K562 (cell line): Measurements from ENCODE around the gene TSC22D3. TPM values are rescaled to one million over a fixed set of nuclear protein-coding genes. Genes with fewer than 3 reads are reported as not detected.

Experiments used
- ARID1B ChIP-seq: fragments of 450-650 bp; IDR thresholded peaks from 2 replicates; pipeline ENCODE4 v1.6.1; 2016; ENCODE audit warnings: antibody characterized with exemption, mild to moderate bottlenecking, inconsistent platforms
- BCOR ChIP-seq: fragments of 450-650 bp; IDR thresholded peaks from 2 replicates; pipeline ENCODE4 v1.6.1; 2016
- BHLHE40 ChIP-seq: IDR thresholded peaks from 2 replicates; pipeline ENCODE4 v1.6.1; 2011; ENCODE audit warnings: low read length, improper control_type of control experiment
- BRD4 ChIP-seq: fragments of 200-600 bp; sonication (generic); IDR thresholded peaks from 2 replicates; pipeline ENCODE4 v1.6.1; 2017; ENCODE audit warnings: inconsistent platforms
- BRF1 ChIP-seq: IDR thresholded peaks from 3 replicates; pipeline ENCODE4 v1.6.1; 2011; ENCODE audit warnings: borderline replicate concordance, mild to moderate bottlenecking; ENCODE audit not compliant: insufficient read length; ENCODE audit errors: extremely low read depth
- FOS ChIP-seq: IDR thresholded peaks from 3 replicates; pipeline ENCODE4 v1.6.1; 2011; ENCODE audit not compliant: insufficient read length; ENCODE audit errors: extremely low read depth
- HEY1 ChIP-seq: fragments of 250-450 bp; sonication (Bioruptor Pico); IDR thresholded peaks from 2 replicates; pipeline ENCODE4 v1.5.0; 2020; ENCODE audit warnings: mild to moderate bottlenecking, moderate library complexity, borderline replicate concordance
- IFI16 ChIP-seq: fragments of 250-450 bp; sonication (Bioruptor Pico); IDR thresholded peaks from 2 replicates; pipeline ENCODE4 v2.1.2; 2022; ENCODE audit warnings: mild to moderate bottlenecking, inconsistent platforms
- JUN ChIP-seq, 2 experiments: sonication (generic) in 1 of 2; formaldehyde crosslinking in 1 of 2; IDR thresholded peaks; 2 replicates each; pipeline versions ENCODE4 v1.6.1 to v1.8.0; 2012 to 2022; ENCODE audit warnings: borderline replicate concordance in 2 of 2, mild to moderate bottlenecking in 2 of 2, improper control_type of control experiment in 1 of 2, low read depth in 1 of 2, low read length in 1 of 2, missing genetic modification reagents in 1 of 2
- KLF16 ChIP-seq: IDR thresholded peaks from 2 replicates; pipeline ENCODE4 v1.6.1; 2016; ENCODE audit warnings: antibody characterized with exemption
- MAFF ChIP-seq: IDR thresholded peaks from 2 replicates; pipeline ENCODE4 v1.6.1; 2012; ENCODE audit warnings: low read length, improper control_type of control experiment
- MAFG ChIP-seq: fragments of 450-650 bp; conservative IDR thresholded peaks from 2 replicates; pipeline ENCODE4 v1.6.1; 2016; ENCODE audit warnings: missing genetic modification characterization, missing compliant biosample characterization
- MAFK ChIP-seq: IDR thresholded peaks from 2 replicates; pipeline ENCODE4 v1.6.1; 2011; ENCODE audit warnings: low read length, improper control_type of control experiment
- MEF2A ChIP-seq: IDR thresholded peaks from 2 replicates; pipeline ENCODE4 v1.6.1; 2011; ENCODE audit warnings: low read depth, mild to moderate bottlenecking, low read length, moderate library complexity; ENCODE audit not compliant: control insufficient read depth
- MYNN ChIP-seq, 2 experiments: sonication (generic); formaldehyde crosslinking in 1 of 2; IDR thresholded peaks; 2 replicates each; pipeline versions ENCODE4 v1.5.0 to v1.6.1; 2016 to 2020; ENCODE audit warnings: antibody characterized with exemption in 1 of 2, missing genetic modification reagents in 1 of 2
- NUFIP1 ChIP-seq: fragments of 450-650 bp; IDR thresholded peaks from 2 replicates; pipeline ENCODE4 v1.6.1; 2018; ENCODE audit not compliant: partially characterized antibody
- PTBP1 ChIP-seq: fragments of 200-400 bp; formaldehyde crosslinking; IDR thresholded peaks from 2 replicates; pipeline ENCODE4 v1.6.1; 2017; ENCODE audit warnings: low read depth, low read length
- SIN3A ChIP-seq, 2 experiments: fragments of 150-350 bp in 1 of 2; IDR thresholded peaks; 2 replicates each; pipeline ENCODE4 v1.6.1; 2011 to 2016; ENCODE audit warnings: borderline replicate concordance in 2 of 2, low read depth in 2 of 2, low read length in 2 of 2, mild to moderate bottlenecking in 2 of 2, moderate library complexity in 2 of 2; ENCODE audit not compliant: control insufficient read depth in 1 of 2
- SOX6 ChIP-seq: fragments of 450-650 bp; IDR thresholded peaks from 2 replicates; pipeline ENCODE4 v1.6.1; 2014; ENCODE audit warnings: mild to moderate bottlenecking
- STAT5A ChIP-seq: IDR thresholded peaks from 2 replicates; pipeline ENCODE4 v1.6.1; 2012; ENCODE audit warnings: low read length, inconsistent platforms, borderline replicate concordance
- TRIM24 ChIP-seq, 2 experiments: fragments of 450-650 bp; IDR thresholded peaks; 2 replicates each; pipeline ENCODE4 v1.6.1; 2016
- ZEB2 ChIP-seq: fragments of 450-650 bp; IDR thresholded peaks from 2 replicates; pipeline ENCODE4 v1.6.1; 2016
- ZNF24 ChIP-seq: fragments of 450-650 bp; IDR thresholded peaks from 2 replicates; pipeline ENCODE4 v1.6.1; 2016
- polyA plus RNA-seq, 8 experiments: library from polyadenylated mRNA; depleted of rRNA in 4 of 8; stranded (reverse) in 5 of 8; unstranded in 3 of 8; fragments of >200 nt; fragmentation: Nextera tagmentation in 2 of 8; fragmentation: Illumina TruSeq in 1 of 8; extraction: Ambion mirVana in 2 of 8; extraction: Trizol in 1 of 8; gene quantifications; 2 replicates each; pipeline versions ENCODE4 v1.2.1 to v1.2.3, GENCODE V29; 2011 to 2014; ENCODE audit warnings: inconsistent platforms in 1 of 8, missing spikeins in 1 of 8
- total RNA-seq, 7 experiments: library from RNA; depleted of rRNA in 6 of 7; stranded (reverse); fragments of >200 nt in 6 of 7; fragmentation: Illumina TruSeq in 2 of 7; extraction: Trizol in 2 of 7; gene quantifications; 2 replicates each; pipeline versions ENCODE4 v1.2.1 to v1.2.3, GENCODE V29; 2011 to 2021; ENCODE audit warnings: low replicate concordance in 1 of 7
- TF ChIP-seq, protein P1 (sequence below), 2 experiments: IDR thresholded peaks; 2 replicates each; pipeline ENCODE4 v1.6.1; 2011; ENCODE audit warnings: borderline replicate concordance in 1 of 2, control low read depth in 1 of 2, low read depth in 1 of 2, low read length in 1 of 2, mild to moderate bottlenecking in 1 of 2, mixed read lengths in 1 of 2, moderate library complexity in 1 of 2; ENCODE audit not compliant: insufficient read depth in 1 of 2, insufficient read length in 1 of 2, poor library complexity in 1 of 2, severe bottlenecking in 1 of 2; ENCODE audit errors: extremely low read depth in 1 of 2
- TF ChIP-seq, protein P2 (sequence below), 2 experiments: fragments of 450-650 bp in 1 of 2; sonication (generic) in 1 of 2; formaldehyde crosslinking in 1 of 2; IDR thresholded peaks in 1 of 2; conservative IDR thresholded peaks in 1 of 2; 2 replicates each; pipeline versions ENCODE4 v1.6.1 to v1.8.1; 2016 to 2023; ENCODE audit warnings: mild to moderate bottlenecking in 2 of 2, moderate library complexity in 2 of 2, inconsistent platforms in 1 of 2, missing genetic modification reagents in 1 of 2
- TF ChIP-seq, protein P3 (sequence below), 3 experiments: IDR thresholded peaks in 2 of 3; conservative IDR thresholded peaks in 1 of 3; 2 replicates each; pipeline ENCODE4 v1.5.1; 2011 to 2012; ENCODE audit warnings: low read length in 3 of 3, mild to moderate bottlenecking in 3 of 3, control low read depth in 2 of 3, improper control_type of control experiment in 1 of 3, inconsistent platforms in 1 of 3, low read depth in 1 of 3, mixed read lengths in 1 of 3, moderate library complexity in 1 of 3; ENCODE audit not compliant: insufficient read depth in 2 of 3

TSC22D3 gene
- total and polyA plus RNA-seq, 9 of the 15 experiments (the other 6 are each of a cell fraction or from before 2014, with no cell fraction given) = 0.48 to 3.0 (median 0.87) TPM

DNA sequence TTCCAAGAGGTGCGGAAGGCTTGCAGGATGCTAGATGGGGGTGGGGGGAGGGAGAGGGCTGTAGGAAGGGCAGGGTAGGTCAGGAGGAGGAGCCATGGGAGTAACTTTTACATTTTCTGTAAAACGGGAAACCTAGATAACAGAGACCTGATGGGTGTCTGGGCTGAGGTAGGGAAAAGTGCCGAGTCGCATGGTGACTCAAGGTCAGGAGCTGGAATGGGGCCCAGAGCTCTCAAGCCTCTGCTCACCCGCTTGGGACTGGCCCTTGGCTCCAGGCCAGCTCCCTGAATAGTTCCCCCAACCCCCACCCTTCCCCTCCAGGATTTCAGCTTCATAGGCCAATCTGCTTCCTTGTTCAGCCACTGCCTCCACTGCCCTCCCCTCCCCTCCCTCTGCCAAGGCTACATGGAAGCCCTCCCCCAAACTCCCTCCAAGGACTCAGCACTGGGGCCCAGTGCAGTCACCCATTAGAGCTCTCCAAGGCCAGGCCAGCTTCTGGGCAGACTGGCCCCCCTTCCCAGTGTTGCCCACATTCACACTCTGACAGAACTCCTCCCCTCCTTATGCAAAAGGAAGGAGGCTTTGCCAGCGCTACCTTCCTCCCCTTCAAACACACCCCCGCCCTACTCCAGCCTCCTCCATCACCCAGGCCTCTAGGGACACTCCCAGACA, 43.6 kb downstream of the TSC22D3 start (continued):
- TF ChIP-seq, protein P1, sequence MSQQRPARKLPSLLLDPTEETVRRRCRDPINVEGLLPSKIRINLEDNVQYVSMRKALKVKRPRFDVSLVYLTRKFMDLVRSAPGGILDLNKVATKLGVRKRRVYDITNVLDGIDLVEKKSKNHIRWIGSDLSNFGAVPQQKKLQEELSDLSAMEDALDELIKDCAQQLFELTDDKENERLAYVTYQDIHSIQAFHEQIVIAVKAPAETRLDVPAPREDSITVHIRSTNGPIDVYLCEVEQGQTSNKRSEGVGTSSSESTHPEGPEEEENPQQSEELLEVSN (IDR thresholded peaks at IDR 0.05; ENCODE audit: borderline replicate concordance in 1 of 2, extremely low read depth in 1 of 2, insufficient read depth in 1 of 2, insufficient read length in 1 of 2, low read depth in 1 of 2, low read length in 1 of 2, poor library complexity in 1 of 2, severe bottlenecking in 1 of 2) = no peak
- TF ChIP-seq HEY1 (no peak), FOS (no peak), BCOR (no peak), SIN3A (IDR thresholded peaks at IDR 0.05; ENCODE audit: borderline replicate concordance in 2 of 2, control insufficient read depth in 1 of 2, low read depth in 2 of 2, low read length in 2 of 2) (no peak), PTBP1 (no peak), MEF2A (no peak), ARID1B (peak; percentile 61), MAFF (no peak), BRD4 (no peak), ZEB2 (peak; percentile 38; the same call in 1 of the 2 replicates), SOX6 (peak; percentile 65), MAFG (tag) (0 out of 2 replicates have a peak, but pooled peaks have one; percentile 15), TRIM24 (IDR thresholded peaks at IDR 0.05) (0 out of 4 replicates have a peak, but pooled peaks of 1 of the 2 experiments have one; percentile 7), IFI16 (CRISPR knock-in tag) (no peak), BRF1 (no peak), MAFK (0 out of 2 replicates have a peak, but pooled peaks have one; percentile 3), BHLHE40 (0 out of 2 replicates have a peak, but pooled peaks have one; percentile 12), STAT5A (no peak), JUN (IDR thresholded peaks at IDR 0.05; ENCODE audit: borderline replicate concordance, low read depth, low read length) (peak; percentile 39; the same call in 1 of the 2 replicates), JUN (CRISPR knock-in tag; IDR thresholded peaks at IDR 0.05; ENCODE audit: borderline replicate concordance) (no peak), NUFIP1 (no peak), KLF16 (no peak), MYNN (IDR thresholded peaks at IDR 0.05) (no peak), MYNN (CRISPR knock-in tag; IDR thresholded peaks at IDR 0.05) (no peak), ZNF24 (no peak)
- TF ChIP-seq, protein P2, sequence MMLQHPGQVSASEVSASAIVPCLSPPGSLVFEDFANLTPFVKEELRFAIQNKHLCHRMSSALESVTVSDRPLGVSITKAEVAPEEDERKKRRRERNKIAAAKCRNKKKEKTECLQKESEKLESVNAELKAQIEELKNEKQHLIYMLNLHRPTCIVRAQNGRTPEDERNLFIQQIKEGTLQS (IDR thresholded peaks at IDR 0.05) = peak; percentile 59; the same call in 1 of the 2 replicates
- TF ChIP-seq, protein P2 (CRISPR knock-in tag; conservative IDR thresholded peaks at IDR 0.05) = no peak
- TF ChIP-seq, protein P3, sequence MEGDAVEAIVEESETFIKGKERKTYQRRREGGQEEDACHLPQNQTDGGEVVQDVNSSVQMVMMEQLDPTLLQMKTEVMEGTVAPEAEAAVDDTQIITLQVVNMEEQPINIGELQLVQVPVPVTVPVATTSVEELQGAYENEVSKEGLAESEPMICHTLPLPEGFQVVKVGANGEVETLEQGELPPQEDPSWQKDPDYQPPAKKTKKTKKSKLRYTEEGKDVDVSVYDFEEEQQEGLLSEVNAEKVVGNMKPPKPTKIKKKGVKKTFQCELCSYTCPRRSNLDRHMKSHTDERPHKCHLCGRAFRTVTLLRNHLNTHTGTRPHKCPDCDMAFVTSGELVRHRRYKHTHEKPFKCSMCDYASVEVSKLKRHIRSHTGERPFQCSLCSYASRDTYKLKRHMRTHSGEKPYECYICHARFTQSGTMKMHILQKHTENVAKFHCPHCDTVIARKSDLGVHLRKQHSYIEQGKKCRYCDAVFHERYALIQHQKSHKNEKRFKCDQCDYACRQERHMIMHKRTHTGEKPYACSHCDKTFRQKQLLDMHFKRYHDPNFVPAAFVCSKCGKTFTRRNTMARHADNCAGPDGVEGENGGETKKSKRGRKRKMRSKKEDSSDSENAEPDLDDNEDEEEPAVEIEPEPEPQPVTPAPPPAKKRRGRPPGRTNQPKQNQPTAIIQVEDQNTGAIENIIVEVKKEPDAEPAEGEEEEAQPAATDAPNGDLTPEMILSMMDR (IDR thresholded peaks at IDR 0.05 in 2 of 3, conservative IDR thresholded peaks at IDR 0.05 in 1 of 3; ENCODE audit: insufficient read depth in 2 of 3, low read depth in 1 of 3, low read length in 3 of 3) = no peak
